ENCODE data around the gene OSBPL6. TPM values are rescaled to one million over a fixed set of nuclear protein-coding genes. Genes with fewer than 3 reads are reported as not detected.

The OSBPL6 gene
- total and polyA plus RNA-seq, 9 of the 15 experiments (the other 6 are each of a cell fraction or from before 2014, with no cell fraction given), result 3.4 to 12.7 (median 9.3) TPM

DNA sequence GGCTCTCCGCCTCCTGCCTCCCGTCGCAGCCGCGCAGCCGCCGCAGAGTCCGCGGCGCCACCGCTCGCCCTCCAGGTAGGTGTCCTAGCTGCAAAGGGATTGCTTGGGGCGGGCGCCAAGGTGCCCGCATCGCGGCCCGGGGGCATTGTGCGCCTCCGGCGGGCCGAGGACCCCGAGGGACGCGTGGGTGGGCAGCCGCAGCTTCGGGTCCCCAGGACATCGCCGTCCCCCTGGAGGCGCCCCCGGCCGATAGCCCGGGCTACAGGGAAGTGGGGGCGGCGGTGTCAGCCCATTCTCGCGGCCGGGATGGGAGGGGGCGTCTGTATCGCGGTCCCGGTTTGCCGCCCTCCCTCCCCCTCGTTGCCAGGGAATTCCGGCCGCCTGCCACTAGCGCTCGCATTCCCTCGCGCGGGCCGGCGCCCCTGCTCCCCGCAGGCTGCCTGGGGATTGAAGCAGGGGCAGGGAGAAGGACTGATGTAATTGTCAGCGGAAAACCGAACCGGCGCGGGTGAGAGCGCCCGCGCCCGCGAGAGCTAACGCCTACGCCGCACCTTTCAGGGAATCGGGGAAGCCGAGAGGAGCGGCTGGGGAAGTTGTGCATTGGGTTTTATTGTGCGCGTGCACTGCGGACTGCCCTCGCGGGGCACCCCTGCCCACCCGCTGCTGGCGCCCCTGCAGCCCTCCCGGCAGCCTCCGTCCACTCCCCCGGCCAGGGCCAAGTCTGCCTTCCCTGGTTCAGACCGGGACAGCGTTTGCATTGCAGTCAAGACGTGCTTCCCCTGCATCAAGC lies 483 bp downstream of the OSBPL6 start (continued):
- TF ChIP-seq, protein P1, sequence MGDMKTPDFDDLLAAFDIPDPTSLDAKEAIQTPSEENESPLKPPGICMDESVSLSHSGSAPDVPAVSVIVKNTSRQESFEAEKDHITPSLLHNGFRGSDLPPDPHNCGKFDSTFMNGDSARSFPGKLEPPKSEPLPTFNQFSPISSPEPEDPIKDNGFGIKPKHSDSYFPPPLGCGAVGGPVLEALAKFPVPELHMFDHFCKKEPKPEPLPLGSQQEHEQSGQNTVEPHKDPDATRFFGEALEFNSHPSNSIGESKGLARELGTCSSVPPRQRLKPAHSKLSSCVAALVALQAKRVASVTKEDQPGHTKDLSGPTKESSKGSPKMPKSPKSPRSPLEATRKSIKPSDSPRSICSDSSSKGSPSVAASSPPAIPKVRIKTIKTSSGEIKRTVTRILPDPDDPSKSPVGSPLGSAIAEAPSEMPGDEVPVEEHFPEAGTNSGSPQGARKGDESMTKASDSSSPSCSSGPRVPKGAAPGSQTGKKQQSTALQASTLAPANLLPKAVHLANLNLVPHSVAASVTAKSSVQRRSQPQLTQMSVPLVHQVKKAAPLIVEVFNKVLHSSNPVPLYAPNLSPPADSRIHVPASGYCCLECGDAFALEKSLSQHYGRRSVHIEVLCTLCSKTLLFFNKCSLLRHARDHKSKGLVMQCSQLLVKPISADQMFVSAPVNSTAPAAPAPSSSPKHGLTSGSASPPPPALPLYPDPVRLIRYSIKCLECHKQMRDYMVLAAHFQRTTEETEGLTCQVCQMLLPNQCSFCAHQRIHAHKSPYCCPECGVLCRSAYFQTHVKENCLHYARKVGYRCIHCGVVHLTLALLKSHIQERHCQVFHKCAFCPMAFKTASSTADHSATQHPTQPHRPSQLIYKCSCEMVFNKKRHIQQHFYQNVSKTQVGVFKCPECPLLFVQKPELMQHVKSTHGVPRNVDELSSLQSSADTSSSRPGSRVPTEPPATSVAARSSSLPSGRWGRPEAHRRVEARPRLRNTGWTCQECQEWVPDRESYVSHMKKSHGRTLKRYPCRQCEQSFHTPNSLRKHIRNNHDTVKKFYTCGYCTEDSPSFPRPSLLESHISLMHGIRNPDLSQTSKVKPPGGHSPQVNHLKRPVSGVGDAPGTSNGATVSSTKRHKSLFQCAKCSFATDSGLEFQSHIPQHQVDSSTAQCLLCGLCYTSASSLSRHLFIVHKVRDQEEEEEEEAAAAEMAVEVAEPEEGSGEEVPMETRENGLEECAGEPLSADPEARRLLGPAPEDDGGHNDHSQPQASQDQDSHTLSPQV (IDR thresholded peaks at IDR 0.05), result no peak
- TF ChIP-seq PHF8 (IDR thresholded peaks at IDR 0.05; ENCODE audit: borderline replicate concordance, low read length), result peak; percentile 69; the same call in 1 of the 2 replicates
- TF ChIP-seq, protein P2, sequence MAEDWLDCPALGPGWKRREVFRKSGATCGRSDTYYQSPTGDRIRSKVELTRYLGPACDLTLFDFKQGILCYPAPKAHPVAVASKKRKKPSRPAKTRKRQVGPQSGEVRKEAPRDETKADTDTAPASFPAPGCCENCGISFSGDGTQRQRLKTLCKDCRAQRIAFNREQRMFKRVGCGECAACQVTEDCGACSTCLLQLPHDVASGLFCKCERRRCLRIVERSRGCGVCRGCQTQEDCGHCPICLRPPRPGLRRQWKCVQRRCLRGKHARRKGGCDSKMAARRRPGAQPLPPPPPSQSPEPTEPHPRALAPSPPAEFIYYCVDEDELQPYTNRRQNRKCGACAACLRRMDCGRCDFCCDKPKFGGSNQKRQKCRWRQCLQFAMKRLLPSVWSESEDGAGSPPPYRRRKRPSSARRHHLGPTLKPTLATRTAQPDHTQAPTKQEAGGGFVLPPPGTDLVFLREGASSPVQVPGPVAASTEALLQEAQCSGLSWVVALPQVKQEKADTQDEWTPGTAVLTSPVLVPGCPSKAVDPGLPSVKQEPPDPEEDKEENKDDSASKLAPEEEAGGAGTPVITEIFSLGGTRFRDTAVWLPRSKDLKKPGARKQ (CRISPR knock-in tag; IDR thresholded peaks at IDR 0.05), result no peak
- TF ChIP-seq ZFX (CRISPR knock-in tag; IDR thresholded peaks at IDR 0.05), result peak; percentile 71; the same call in 1 of the 2 replicates
- peak; percentile 60 for TF ChIP-seq KDM5B (IDR thresholded peaks at IDR 0.05; ENCODE audit: insufficient replicate concordance, low read depth, low read length)
- TF ChIP-seq CREB1 (IDR thresholded peaks at IDR 0.05), result no peak
- TF ChIP-seq CREB1 (CRISPR knock-in tag; IDR thresholded peaks at IDR 0.05), result peak; percentile 39; the same call in 1 of the 2 replicates
- TF ChIP-seq ID3 (CRISPR knock-in tag; IDR thresholded peaks at IDR 0.05), result no peak
- TF ChIP-seq ID3 (tag; IDR thresholded peaks at IDR 0.05), result peak; percentile 56; the same call in 1 of the 2 replicates
- peak; percentile 74 for TF ChIP-seq PCBP1 (IDR thresholded peaks at IDR 0.05; ENCODE audit: low read depth, low read length, poor library complexity, severe bottlenecking)
- TF ChIP-seq ERF (CRISPR knock-in tag; IDR thresholded peaks at IDR 0.05), result no peak
- TF ChIP-seq RBBP5 (IDR thresholded peaks at IDR 0.05; ENCODE audit: borderline replicate concordance, insufficient read depth, low read length, poor library complexity, severe bottlenecking), result peak; percentile 73
- TF ChIP-seq ETV6 (IDR thresholded peaks at IDR 0.05; ENCODE audit: borderline replicate concordance in 1 of 2, low read depth in 2 of 2, low read length in 1 of 2), result no peak
- peak; percentile 18; the same call in 1 of the 2 replicates for TF ChIP-seq ETV6 (CRISPR knock-in tag; IDR thresholded peaks at IDR 0.05; ENCODE audit: borderline replicate concordance)
- 0 out of 2 replicates have a peak, but pooled peaks have one; percentile 40 for TF ChIP-seq HDAC2 (IDR thresholded peaks at IDR 0.05)
